ENCODE measurements around the gene TMEM178A. TPM values are rescaled to one million over a fixed set of nuclear protein-coding genes. Genes with fewer than 3 reads are reported as not detected.

The TMEM178A gene
- total and polyA plus RNA-seq, 8 donors = 0.34 to 5.8 (median 0.80) TPM

DNA sequence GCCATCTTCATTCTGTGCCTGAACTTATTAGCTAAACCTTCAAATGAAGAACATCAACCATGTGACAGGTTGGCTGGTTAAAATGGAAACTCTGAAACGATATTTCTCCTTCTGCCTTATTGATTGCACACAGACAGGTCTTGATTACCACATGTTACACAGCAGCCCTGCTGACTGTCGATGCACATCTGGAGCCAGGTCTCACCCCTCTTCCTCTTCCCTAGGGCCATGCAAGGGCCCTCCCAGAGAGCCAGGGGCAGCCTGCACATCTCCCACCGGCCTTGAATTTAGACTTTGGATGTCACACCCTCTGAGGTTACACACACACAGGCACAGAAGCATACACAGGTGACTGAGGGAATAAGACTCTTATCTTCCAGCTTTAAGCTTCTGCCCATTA, 45.1 kb downstream of the TMEM178A start:
- Histone ChIP-seq H3K4me1 (no peaks in the 10 kb centered on the region), H3K9me3 (no peaks in the 10 kb centered on the region), H3K36me3 (no peaks in the 10 kb centered on the region), H3K4me3 (no peak overlapping the region), H3K27me3 (no peaks in the 10 kb centered on the region), H3K27ac (no peak overlapping the region)
- DNase-seq = no peak
- FAIRE-seq = no peak
- 55 to 58% methylated on average over 3 of the region's 3 CpGs for WGBS, 2 donors
- intact Hi-C loops (cut with DNase I) = no loop called here
- TF ChIP-seq, protein P1, sequence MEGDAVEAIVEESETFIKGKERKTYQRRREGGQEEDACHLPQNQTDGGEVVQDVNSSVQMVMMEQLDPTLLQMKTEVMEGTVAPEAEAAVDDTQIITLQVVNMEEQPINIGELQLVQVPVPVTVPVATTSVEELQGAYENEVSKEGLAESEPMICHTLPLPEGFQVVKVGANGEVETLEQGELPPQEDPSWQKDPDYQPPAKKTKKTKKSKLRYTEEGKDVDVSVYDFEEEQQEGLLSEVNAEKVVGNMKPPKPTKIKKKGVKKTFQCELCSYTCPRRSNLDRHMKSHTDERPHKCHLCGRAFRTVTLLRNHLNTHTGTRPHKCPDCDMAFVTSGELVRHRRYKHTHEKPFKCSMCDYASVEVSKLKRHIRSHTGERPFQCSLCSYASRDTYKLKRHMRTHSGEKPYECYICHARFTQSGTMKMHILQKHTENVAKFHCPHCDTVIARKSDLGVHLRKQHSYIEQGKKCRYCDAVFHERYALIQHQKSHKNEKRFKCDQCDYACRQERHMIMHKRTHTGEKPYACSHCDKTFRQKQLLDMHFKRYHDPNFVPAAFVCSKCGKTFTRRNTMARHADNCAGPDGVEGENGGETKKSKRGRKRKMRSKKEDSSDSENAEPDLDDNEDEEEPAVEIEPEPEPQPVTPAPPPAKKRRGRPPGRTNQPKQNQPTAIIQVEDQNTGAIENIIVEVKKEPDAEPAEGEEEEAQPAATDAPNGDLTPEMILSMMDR (IDR thresholded peaks at IDR 0.05) = no peak
- no peak for ATAC-seq

DNA sequence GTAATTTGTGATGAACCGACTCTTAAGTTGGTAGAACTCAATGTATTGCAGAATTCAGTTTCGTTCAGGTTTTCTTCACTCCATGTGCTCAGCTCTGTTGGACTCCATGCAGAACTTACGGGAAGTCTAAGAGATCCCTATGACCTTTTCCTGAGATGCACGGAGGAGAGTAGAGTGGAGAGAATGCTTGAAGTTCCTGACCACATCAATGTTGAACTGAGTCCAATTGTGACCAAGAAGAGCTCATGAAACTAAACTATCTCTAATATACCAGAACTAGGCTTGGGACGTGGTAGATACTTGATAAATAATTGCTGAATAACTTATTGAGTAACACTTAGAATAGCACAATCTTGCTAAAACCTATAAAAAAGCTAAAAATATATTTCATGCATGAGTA, 47.2 kb downstream of the TMEM178A start:
- H3K4me3 ChIP-seq = no peak overlapping the region
- FAIRE-seq (no peak), DNase-seq (no peak), ATAC-seq (no peak)
- no peaks in the 10 kb centered on the region for H3K36me3 ChIP-seq
- H3K27ac ChIP-seq = no peak overlapping the region
- TF ChIP-seq, protein P1 (IDR thresholded peaks at IDR 0.05) = no peak
- 88 to 90% methylated on average over 5 of the region's 5 CpGs for WGBS, 2 donors
- H3K4me1 ChIP-seq = no peaks in the 10 kb centered on the region
- H3K27me3 ChIP-seq = no peaks in the 10 kb centered on the region
- no peaks in the 10 kb centered on the region for H3K9me3 ChIP-seq
- intact Hi-C loops (cut with DNase I) = no loop called here

DNA sequence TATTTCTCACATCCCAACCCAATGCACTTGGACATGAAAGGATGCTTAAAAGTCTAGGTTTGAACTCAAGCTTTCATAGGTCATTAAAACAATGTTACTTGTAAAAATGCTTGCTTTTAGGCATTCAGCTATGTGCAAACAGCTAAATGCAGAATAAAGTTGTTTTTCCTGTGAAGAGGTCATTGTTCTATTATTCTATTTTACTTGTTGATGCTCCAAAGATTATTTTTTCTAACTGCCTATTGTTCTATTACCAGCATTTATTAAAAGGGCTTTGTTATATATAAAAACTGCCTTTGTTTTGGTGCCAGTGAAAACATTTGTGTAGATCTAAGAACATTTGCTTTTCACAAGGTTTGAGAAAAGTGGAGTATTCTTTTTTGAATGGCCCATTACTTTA, 49.4 kb downstream of the TMEM178A start:
- H3K27ac ChIP-seq = no peak overlapping the region
- no peak overlapping the region for H3K4me3 ChIP-seq
- no peaks in the 10 kb centered on the region for H3K9me3 ChIP-seq
- no peak for FAIRE-seq
- TF ChIP-seq, protein P1 (IDR thresholded peaks at IDR 0.05) = no peak
- DNase-seq = no peak
- ATAC-seq = no peak
- intact Hi-C loops (cut with DNase I) = no loop called here
- H3K4me1 ChIP-seq = no peaks in the 10 kb centered on the region
- H3K27me3 ChIP-seq = no peaks in the 10 kb centered on the region
- no peaks in the 10 kb centered on the region for H3K36me3 ChIP-seq

DNA sequence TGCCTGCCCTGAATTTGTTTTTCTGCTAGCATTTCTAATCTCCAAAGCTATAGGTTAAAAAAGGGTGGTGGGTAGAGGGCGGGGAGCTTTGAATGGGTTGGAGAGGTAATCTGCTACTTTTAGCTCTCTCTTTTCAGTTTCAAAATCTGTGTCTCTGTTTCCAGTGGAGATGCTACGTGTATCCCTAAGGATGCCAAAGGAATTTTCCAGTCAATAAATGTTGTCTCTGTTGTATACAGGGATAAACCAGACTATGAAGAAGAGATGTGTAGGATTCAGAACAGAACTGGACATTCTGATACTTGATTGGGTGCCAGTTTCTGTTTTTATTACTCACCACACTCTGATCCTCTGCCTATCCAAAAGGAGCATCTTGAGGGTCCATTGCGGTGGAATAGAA, 50.1 kb downstream of the TMEM178A start:
- Histone ChIP-seq H3K4me3 (no peak overlapping the region), H3K4me1 (no peaks in the 10 kb centered on the region), H3K36me3 (no peaks in the 10 kb centered on the region), H3K27me3 (no peaks in the 10 kb centered on the region), H3K27ac (no peak overlapping the region), H3K9me3 (no peaks in the 10 kb centered on the region)
- FAIRE-seq (no peak), ATAC-seq (no peak), DNase-seq (no peak)
- 88 to 96% methylated on average over 3 of the region's 3 CpGs for WGBS, 2 donors
- TF ChIP-seq, protein P1 (IDR thresholded peaks at IDR 0.05) = no peak
- intact Hi-C loops (cut with DNase I) = no loop called here

DNA sequence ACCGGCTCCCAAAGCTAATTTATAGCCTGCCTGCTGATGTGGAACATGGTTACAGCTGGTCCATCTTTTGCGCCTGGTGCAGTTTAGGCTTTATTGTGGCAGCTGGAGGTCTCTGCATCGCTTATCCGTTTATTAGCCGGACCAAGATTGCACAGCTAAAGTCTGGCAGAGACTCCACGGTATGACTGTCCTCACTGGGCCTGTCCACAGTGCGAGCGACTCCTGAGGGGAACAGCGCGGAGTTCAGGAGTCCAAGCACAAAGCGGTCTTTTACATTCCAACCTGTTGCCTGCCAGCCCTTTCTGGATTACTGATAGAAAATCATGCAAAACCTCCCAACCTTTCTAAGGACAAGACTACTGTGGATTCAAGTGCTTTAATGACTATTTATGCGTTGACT, 51.4 kb downstream of the TMEM178A start:
- Histone ChIP-seq H3K4me3 (no peak overlapping the region), H3K27me3 (no peaks in the 10 kb centered on the region), H3K36me3 (no peaks in the 10 kb centered on the region), H3K27ac (no peak overlapping the region), H3K4me1 (no peaks in the 10 kb centered on the region), H3K9me3 (no peaks in the 10 kb centered on the region)
- intact Hi-C loops (cut with DNase I) = no loop called here
- TF ChIP-seq, protein P1 (IDR thresholded peaks at IDR 0.05) = no peak
- no peak for FAIRE-seq
- WGBS, 2 donors = 94 to 95% methylated on average over 12 of the region's 12 CpGs
- DNase-seq = no peak
- no peak for ATAC-seq
